Measurements from ENCODE around the gene ACTR3. TPM values are rescaled to one million over a fixed set of nuclear protein-coding genes. Genes with fewer than 3 reads are reported as not detected.

The ACTR3 gene
- total and polyA plus RNA-seq, 2 of the 4 experiments (the other 2 are of a cell fraction): 246 to 307 TPM

GRCh38 chr2:114007436-114007835, 117.5 kb downstream of the ACTR3 start:
- Histone ChIP-seq H3K18ac (ENCODE audit: low read depth, low read length) (no peak overlapping the region), H2BK5ac (ENCODE audit: low read depth, low read length, poor library complexity, severe bottlenecking) (no peak overlapping the region), H2BK15ac (ENCODE audit: low read depth, low read length) (no peak overlapping the region), H3K9me1 (ENCODE audit: insufficient read depth, low read length) (no peaks in the 10 kb centered on the region), H3K56ac (ENCODE audit: extremely low read depth, insufficient read depth, low read length) (no peak overlapping the region), H2BK120ac (ENCODE audit: low read depth, low read length) (no peak overlapping the region), H3K79me1 (ENCODE audit: low read depth in 1 of 2, low read length in 2 of 2) (no peaks in the 10 kb centered on the region), H3K36me3 (ENCODE audit: control insufficient read depth, insufficient read depth, low read length) (no peaks in the 10 kb centered on the region), H3K4me1 (ENCODE audit: control insufficient read depth, insufficient read depth, low read length) (no peaks in the 10 kb centered on the region), H3K14ac (replicated peaks; ENCODE audit: low read depth, low read length) (no peak overlapping the region), H3K4ac (ENCODE audit: low read depth, low read length) (no peak overlapping the region), H2AFZ (replicated peaks; ENCODE audit: low read length, poor library complexity) (no peak overlapping the region), H4K91ac (ENCODE audit: insufficient read depth, low read depth, low read length) (no peak overlapping the region), H2AK5ac (ENCODE audit: low read depth, low read length) (no peak overlapping the region), H3K9me3 (ENCODE audit: control insufficient read depth, insufficient read depth, low read length) (0 out of 2 replicates have a peak, but pooled peaks cover 1% of the 10 kb centered on the region), H4K8ac (ENCODE audit: low read depth in 2 of 2, low read length in 2 of 2) (no peak overlapping the region), H3K27ac (ENCODE audit: insufficient read depth, low read length) (no peak overlapping the region), H2AK9ac (replicated peaks; ENCODE audit: low read depth, low read length, poor library complexity) (no peak overlapping the region), H3K23ac (ENCODE audit: low read depth, low read length) (no peak overlapping the region), H3K4me2 (ENCODE audit: low read depth, low read length) (no peak overlapping the region), H4K5ac (ENCODE audit: low read depth, low read length) (no peak overlapping the region), H3K4me3 (ENCODE audit: insufficient read depth, low read depth, low read length) (no peak overlapping the region), H4K20me1 (ENCODE audit: insufficient read depth, low read length) (no peaks in the 10 kb centered on the region), H2BK20ac (ENCODE audit: low read depth, low read length) (no peak overlapping the region), H3K9ac (ENCODE audit: low read depth, low read length) (no peak overlapping the region), H3K27me3 (ENCODE audit: control insufficient read depth, insufficient read depth, low read length) (peaks cover 2% of the 10 kb centered on the region)
- POLR2A ChIA-PET (ENCODE audit: unreplicated experiment): no interaction called here
- in situ Hi-C loops (cut with MboI; ENCODE audit: low sequenced_read_pairs): no loop called here
- dilution Hi-C loops (cut with HindIII; ENCODE audit: low sequenced_read_pairs, unreplicated experiment): no loop called here
- CTCF ChIA-PET: no interaction called here
- no TSS peak for BruUV-seq (replicated peaks)
- TF ChIP-seq POLR2A (IDR thresholded peaks at IDR 0.05; ENCODE audit: low read depth, low read length) (no peak), RAD21 (IDR thresholded peaks at IDR 0.05; ENCODE audit: low read length) (no peak), CHD1 (IDR thresholded peaks at IDR 0.05; ENCODE audit: low read depth, low read length) (no peak), RCOR1 (IDR thresholded peaks at IDR 0.05; ENCODE audit: insufficient replicate concordance, low read length) (no peak), FOS (IDR thresholded peaks at IDR 0.05; ENCODE audit: low read depth, low read length) (no peak), MAFK (IDR thresholded peaks at IDR 0.05; ENCODE audit: low read depth, low read length) (no peak), NFE2L2 (IDR thresholded peaks at IDR 0.05; ENCODE audit: low read depth, low read length) (no peak), SMC3 (IDR thresholded peaks at IDR 0.05; ENCODE audit: low read depth, low read length) (no peak), MXI1 (IDR thresholded peaks at IDR 0.05; ENCODE audit: borderline replicate concordance, low read depth, low read length) (no peak), CEBPB (IDR thresholded peaks at IDR 0.05; ENCODE audit: low read depth, low read length) (no peak), RFX5 (IDR thresholded peaks at IDR 0.05; ENCODE audit: low read depth, low read length) (no peak), MAZ (IDR thresholded peaks at IDR 0.05; ENCODE audit: borderline replicate concordance, low read depth, low read length) (no peak), BHLHE40 (IDR thresholded peaks at IDR 0.05; ENCODE audit: low read depth, low read length) (no peak)
- TF ChIP-seq, protein P1, sequence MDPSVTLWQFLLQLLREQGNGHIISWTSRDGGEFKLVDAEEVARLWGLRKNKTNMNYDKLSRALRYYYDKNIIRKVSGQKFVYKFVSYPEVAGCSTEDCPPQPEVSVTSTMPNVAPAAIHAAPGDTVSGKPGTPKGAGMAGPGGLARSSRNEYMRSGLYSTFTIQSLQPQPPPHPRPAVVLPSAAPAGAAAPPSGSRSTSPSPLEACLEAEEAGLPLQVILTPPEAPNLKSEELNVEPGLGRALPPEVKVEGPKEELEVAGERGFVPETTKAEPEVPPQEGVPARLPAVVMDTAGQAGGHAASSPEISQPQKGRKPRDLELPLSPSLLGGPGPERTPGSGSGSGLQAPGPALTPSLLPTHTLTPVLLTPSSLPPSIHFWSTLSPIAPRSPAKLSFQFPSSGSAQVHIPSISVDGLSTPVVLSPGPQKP (IDR thresholded peaks at IDR 0.05; ENCODE audit: borderline replicate concordance, low read depth, low read length): no peak
- TF ChIP-seq, protein P2, sequence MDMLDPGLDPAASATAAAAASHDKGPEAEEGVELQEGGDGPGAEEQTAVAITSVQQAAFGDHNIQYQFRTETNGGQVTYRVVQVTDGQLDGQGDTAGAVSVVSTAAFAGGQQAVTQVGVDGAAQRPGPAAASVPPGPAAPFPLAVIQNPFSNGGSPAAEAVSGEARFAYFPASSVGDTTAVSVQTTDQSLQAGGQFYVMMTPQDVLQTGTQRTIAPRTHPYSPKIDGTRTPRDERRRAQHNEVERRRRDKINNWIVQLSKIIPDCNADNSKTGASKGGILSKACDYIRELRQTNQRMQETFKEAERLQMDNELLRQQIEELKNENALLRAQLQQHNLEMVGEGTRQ (IDR thresholded peaks at IDR 0.05; ENCODE audit: low read depth, low read length): no peak
- TF ChIP-seq, protein P3, sequence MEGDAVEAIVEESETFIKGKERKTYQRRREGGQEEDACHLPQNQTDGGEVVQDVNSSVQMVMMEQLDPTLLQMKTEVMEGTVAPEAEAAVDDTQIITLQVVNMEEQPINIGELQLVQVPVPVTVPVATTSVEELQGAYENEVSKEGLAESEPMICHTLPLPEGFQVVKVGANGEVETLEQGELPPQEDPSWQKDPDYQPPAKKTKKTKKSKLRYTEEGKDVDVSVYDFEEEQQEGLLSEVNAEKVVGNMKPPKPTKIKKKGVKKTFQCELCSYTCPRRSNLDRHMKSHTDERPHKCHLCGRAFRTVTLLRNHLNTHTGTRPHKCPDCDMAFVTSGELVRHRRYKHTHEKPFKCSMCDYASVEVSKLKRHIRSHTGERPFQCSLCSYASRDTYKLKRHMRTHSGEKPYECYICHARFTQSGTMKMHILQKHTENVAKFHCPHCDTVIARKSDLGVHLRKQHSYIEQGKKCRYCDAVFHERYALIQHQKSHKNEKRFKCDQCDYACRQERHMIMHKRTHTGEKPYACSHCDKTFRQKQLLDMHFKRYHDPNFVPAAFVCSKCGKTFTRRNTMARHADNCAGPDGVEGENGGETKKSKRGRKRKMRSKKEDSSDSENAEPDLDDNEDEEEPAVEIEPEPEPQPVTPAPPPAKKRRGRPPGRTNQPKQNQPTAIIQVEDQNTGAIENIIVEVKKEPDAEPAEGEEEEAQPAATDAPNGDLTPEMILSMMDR (conservative IDR thresholded peaks at IDR 0.05; ENCODE audit: low read depth, low read length): no peak
- intact Hi-C loops (cut with micrococcal nuclease): no loop called here
- DNase-seq: no peak
- WGBS, 2 experiments (ENCODE audit: extremely low coverage in 2 of 2, insufficient read length in 1 of 2): no CpG with 5 or more reads among the region's 3 CpGs
- ATAC-seq (ENCODE audit: low read depth): no peak
